NCI-H146 (cell line): ENCODE measurements around the gene AMN.

Experiments
- DNase-seq: peaks from one replicate; lab custom pipeline; 2025; lab: John Stamatoyannopoulos, UW

AMN gene

DNA sequence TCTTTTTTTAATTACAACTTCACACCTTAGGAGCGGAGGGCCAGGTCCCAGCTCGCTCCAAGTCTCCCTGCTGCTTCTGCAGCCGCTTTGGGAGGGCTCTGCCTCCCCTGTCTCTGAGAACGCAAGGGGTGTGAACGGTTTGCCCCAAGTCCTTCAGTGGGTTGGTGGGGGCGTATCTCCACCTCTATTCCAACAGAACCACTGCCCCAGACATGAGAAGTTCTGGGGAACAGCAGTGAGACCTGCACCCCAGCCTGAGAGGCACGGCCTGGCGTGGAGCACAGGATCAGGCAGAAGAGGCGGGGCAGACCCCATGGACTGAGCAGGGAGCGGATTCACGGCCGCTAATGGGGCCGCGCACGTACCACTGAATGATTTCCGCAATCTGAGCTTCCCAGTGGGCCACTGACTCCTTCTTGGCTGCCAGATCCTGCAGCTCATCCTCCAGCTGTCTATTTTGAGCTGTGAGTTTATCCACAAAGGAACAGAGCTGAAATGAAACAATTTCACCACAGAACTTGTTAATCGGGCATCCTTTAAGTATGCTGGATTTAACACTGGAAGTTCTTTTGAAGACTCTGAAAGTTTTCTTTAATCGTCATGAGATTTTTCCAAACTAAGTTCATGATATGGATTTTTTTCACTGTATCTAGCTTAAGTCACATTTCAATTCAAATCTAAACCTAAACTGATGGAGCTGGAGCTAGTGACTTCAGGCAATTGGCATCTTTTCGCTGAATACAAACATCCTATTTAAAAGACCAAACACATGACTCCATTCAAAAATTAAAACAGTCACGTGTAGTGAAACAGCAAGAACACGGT is 44.4 kb downstream of the AMN start:
- DNase-seq, result no peak

- DNase-seq, result no peak
Observed at GRCh38 chr14:102967506-102967795, 45.0 kb downstream of the AMN start.

DNA sequence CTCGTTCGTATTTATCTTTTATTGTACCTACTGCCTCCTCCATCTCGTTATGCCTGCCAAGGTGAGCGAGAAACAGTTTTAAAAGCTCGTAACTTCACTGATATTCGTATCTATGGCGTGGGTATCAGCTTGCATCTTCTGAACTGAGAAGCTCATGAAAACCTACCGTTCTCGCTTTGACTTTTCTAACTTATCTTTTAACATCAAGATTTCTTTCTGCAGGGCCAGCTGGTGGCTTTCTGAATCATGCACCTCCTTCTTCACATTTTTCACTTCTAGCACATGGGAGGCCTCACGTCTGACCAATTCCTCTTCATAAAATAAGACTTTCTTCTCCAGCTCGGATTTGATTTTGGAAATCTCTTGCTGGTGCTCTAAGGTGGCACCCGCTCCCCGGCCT is 45.8 kb downstream of the AMN start:
- DNase-seq, result no peak

GRCh38 chr14:102969060-102969791 is 46.8 kb downstream of the AMN start:
- DNase-seq, result no peak

GRCh38 chr14:102969901-102970300 is 47.4 kb downstream of the AMN start:
- DNase-seq, result no peak

DNA sequence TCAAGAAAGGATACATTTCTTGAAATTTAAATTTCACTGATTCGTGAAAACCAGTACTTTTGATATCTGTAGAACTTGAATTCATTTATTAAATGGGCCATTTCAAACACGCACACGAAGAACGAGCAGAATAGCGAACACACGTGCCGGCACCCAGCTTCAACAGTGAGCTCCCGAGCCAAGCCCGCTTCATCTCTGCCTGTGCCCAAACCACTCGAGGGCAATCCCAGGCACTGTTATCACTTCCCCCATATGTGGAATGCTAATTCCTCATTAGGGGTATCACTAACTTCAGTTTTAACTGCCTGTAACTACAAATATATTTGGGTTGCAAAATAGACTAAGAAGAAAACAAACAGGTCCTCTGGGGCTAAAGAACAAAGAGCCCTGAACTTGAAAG is 48.0 kb downstream of the AMN start:
- DNase-seq, result no peak

DNA sequence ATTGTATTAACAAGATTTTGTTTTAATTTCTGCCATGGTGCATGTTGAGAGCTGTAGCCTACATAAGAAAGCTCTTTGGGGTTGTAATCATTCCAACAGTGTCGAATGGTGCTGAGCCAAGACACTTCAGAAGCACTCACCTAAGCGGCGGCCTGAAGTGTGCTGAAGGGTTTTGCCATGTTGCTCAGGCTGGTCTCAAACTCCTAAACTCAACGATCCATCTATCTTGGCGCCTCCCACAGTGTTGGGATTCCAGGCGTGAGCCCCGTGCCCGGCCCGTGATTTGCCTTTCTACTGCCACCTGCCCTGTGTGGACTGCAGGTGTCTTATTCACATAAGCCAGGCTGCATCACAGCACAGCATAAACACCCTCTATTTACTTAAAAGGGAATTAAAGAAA is 48.9 kb downstream of the AMN start:
- no peak for DNase-seq

DNA sequence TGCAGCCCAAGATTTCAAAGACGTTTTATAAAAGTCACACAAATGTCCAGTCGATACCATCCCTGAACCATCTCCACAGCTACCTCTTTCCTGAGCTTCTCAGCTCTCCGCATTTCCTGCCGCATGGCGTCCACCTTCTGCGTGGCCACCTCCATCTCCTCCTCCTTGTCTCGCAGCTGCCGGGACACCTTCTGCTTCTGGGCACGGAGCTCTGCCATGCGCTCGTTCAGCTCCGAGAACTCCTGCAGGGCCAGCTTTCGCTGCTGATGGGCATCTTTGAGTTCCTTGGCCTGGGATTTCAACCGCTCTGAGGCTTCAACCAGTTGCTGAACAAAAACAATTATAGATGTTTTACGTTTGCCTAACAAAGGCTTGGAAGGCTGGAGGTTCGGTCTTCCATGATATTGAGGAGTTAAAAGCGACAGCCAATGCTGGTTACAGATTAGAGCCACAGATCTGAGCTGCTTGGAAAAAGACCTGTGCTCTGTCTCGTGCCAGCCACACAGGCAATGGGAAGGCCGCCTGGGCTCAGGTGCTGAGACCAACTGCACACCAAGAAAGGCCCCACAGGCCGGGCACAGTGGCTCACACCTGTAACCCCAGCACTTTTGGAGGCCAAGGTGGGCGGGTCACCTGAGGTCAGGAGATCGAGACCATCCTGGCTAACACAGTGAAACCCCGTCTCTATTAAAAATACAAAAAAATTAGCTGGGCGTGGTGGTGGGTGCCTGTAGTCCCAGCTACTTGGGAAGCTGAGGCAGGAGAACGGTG is 49.6 kb downstream of the AMN start:
- DNase-seq, result no peak

GRCh38 chr14:102973706-102974285 is 51.3 kb downstream of the AMN start:
- no peak for DNase-seq

DNA sequence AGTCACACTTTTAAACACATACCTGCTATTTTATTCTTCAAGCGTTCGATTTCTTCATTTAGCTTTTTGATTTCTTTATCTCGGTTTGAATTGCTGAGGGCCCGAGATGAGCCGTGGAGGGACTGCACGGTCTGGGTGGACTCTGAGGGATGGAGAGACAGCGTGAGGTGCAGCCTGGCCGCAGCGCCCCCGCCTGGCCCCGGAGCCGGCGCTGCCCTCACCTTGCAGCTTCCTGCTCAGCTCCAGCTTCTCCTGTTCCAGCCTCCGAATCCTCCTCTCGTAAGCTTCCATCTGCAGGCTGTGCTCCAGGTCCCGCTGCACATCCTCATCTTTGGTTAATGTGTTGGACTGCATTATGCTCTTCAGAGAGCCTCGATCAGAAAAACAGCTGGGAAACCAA is 53.2 kb downstream of the AMN start:
- DNase-seq, result no peak

GRCh38 chr14:102977475-102977874 is 55.0 kb downstream of the AMN start:
- no peak for DNase-seq

GRCh38 chr14:102979406-102979805 is 56.9 kb downstream of the AMN start:
- DNase-seq, result no peak

GRCh38 chr14:102980409-102980810 is 57.9 kb downstream of the AMN start:
- DNase-seq, result no peak
